ENCODE measurements around the gene SRRD.

SRRD gene

GRCh38 chr22:26453812-26454500 is 29.7 kb upstream of the SRRD start:
- no peak for DNase-seq

- DNase-seq: no peak
Measured at GRCh38 chr22:26457661-26458272, 25.9 kb upstream of the SRRD start.

- DNase-seq: no peak
Measured at GRCh38 chr22:26460202-26460601, 23.5 kb upstream of the SRRD start.

- DNase-seq: no peak
Measured at GRCh38 chr22:26461188-26461810, 22.4 kb upstream of the SRRD start.

- no peak for DNase-seq
Measured at GRCh38 chr22:26462051-26462450, 21.6 kb upstream of the SRRD start.

GRCh38 chr22:26462641-26463040 is 21.0 kb upstream of the SRRD start:
- DNase-seq: no peak

GRCh38 chr22:26463101-26463661 is 20.5 kb upstream of the SRRD start:
- no peak for DNase-seq

GRCh38 chr22:26463688-26464087 is 20.0 kb upstream of the SRRD start:
- no peak for DNase-seq

GRCh38 chr22:26464312-26464711 is 19.4 kb upstream of the SRRD start:
- DNase-seq: no peak

- no peak for DNase-seq
Measured at GRCh38 chr22:26466196-26466595, 17.5 kb upstream of the SRRD start.

- no peak for DNase-seq
Measured at GRCh38 chr22:26470807-26471206, 12.9 kb upstream of the SRRD start.

- no peak for DNase-seq
Measured at GRCh38 chr22:26471522-26471921, 12.2 kb upstream of the SRRD start.

GRCh38 chr22:26474682-26475081 is 9.0 kb upstream of the SRRD start:
- no peak for DNase-seq

- DNase-seq: no peak
Measured at GRCh38 chr22:26476705-26477340, 6.9 kb upstream of the SRRD start.

GRCh38 chr22:26477341-26477731 is 6.3 kb upstream of the SRRD start:
- no peak for DNase-seq

GRCh38 chr22:26479043-26479791 is 4.5 kb upstream of the SRRD start:
- DNase-seq: no peak

- no peak for DNase-seq
Measured at GRCh38 chr22:26479792-26480610, 3.7 kb upstream of the SRRD start.

GRCh38 chr22:26480611-26480932 is 3.1 kb upstream of the SRRD start:
- no peak for DNase-seq

- no peak for DNase-seq
Measured at GRCh38 chr22:26481112-26481693, 2.5 kb upstream of the SRRD start.

GRCh38 chr22:26481694-26482093 is 2.0 kb upstream of the SRRD start:
- no peak for DNase-seq

GRCh38 chr22:26482161-26482560 is 1.5 kb upstream of the SRRD start:
- no peak for DNase-seq

GRCh38 chr22:26483043-26483438 is 636 bp upstream of the SRRD start:
- no peak for DNase-seq

Data from NCI-H1436 treated with DMSO at 0.1 percent for 48 hours (cell line).